Pancreas (tissue), 10 donors: ENCODE data around the gene PLXDC2. TPM values are rescaled to one million over a fixed set of nuclear protein-coding genes. Genes with fewer than 3 reads are reported as not detected.
"Not testable (repeated sequence)": the region's sequence is repeated elsewhere in the genome, so short reads cannot be mapped to it uniquely, and the experiment has no call there.

Experiments
- ATAC-seq, 4 donors: fragments of 200-7000 bp; cut with Tn5 transposase; one replicate each; pipeline versions ENCODE4 v1.8.0 to v1.9.1; 2020; ENCODE audit warnings: mild to moderate bottlenecking in 4 of 4, moderate library complexity in 4 of 4
- DNase-seq, 6 donors: peaks; one replicate each; pipeline ENCODE4 v3.0.0-alpha.2; 2020
- FAIRE-seq: peaks from 2 replicates; lab custom pipeline; 2012; peaks lifted over from hg19 to GRCh38; lab: Jason Lieb, UNC
- H3K27ac ChIP-seq, 4 donors: fragments of 200-600 bp; sonication (generic); 1 replicate in 3 of 4; 2 replicates in 1 of 4; pipeline versions ENCODE4 v1.5.0 to v1.8.0; 2020
- H3K27me3 ChIP-seq, 4 donors: fragments of 200-600 bp; one replicate each; pipeline ENCODE4 v1.8.0; 2021
- H3K36me3 ChIP-seq, 3 donors: fragments of 200-600 bp; sonication (generic) in 1 of 3; one replicate each; pipeline versions ENCODE4 v1.5.0 to v1.8.0; 2020 to 2021
- H3K4me1 ChIP-seq, 3 donors: fragments of 200-600 bp; one replicate each; pipeline ENCODE4 v1.8.0; 2021
- H3K4me3 ChIP-seq, 4 donors: fragments of 200-600 bp; sonication (generic) in 2 of 4; one replicate each; pipeline versions ENCODE4 v1.5.0 to v1.8.0; 2020 to 2021
- H3K9me3 ChIP-seq, 4 donors: fragments of 200-600 bp; one replicate each; pipeline ENCODE4 v1.8.0; 2021
- CTCF ChIP-seq, 4 donors: fragments of 200-600 bp; sonication (generic) in 3 of 4; IDR thresholded peaks; one replicate each; pipeline versions ENCODE4 v1.5.0 to v1.8.0; 2021; ENCODE audit warnings: antibody characterized with exemption in 4 of 4
- WGBS, 2 donors: extraction: QIAGEN DNeasy Blood & Tissue Kit; methylation state at CpG; one replicate each; pipeline ENCODE4 v1.1.7; 2013; 5-methylcytosine and 5-hydroxymethylcytosine counted together
- intact Hi-C, 3 donors: fragments of 100-400 bp; cut with DNase I; formaldehyde crosslinking; loops; one replicate each; pipeline versions ENCODE4 v1.11.1 to v1.14.2; 2022
- polyA plus RNA-seq, 2 donors: library from polyadenylated mRNA; stranded (reverse); fragments of 200-250 nt; gene quantifications; one replicate each; pipeline ENCODE4 v1.2.3, GENCODE V29; 2013
- total RNA-seq, 6 donors: library from RNA; stranded (reverse); fragmentation: NEBNext Ultra II Directional in 4 of 6; extraction: Animal tissue kit (Norgen Biotek cat#: 25700) in 4 of 6; gene quantifications; one replicate each; pipeline versions ENCODE4 v1.2.1 to v1.2.4, GENCODE V29; 2021 to 2023
- donor health status: healthy with polysubstance abuse.
- donor health status: DM: no; HTN: no; CAD: no; lungs with moderate emphysema.
- donor health status: DM: no; HTN: no; CAD: no.
- donor health status: control.
- donor health status: control.
- donor health status: Bipolar disorder and iron deficiency.
- donor health status: DM: yes; HTN: yes; CAD: no.
- donor health status: DM: no; HTN: no; CAD: no.
- donor health status: DM: no; HTN: no; CAD: no.
- donor health status: DM: yes; HTN: yes; CAD: no.

Gene PLXDC2
- total and polyA plus RNA-seq, 8 donors: 1.5 to 48.5 (median 4.3) TPM

GRCh38 chr10:20181434-20181833, 365.2 kb downstream of the PLXDC2 start:
- DNase-seq (no peak), ATAC-seq (no peak), FAIRE-seq (no peak)
- Histone ChIP-seq H3K36me3 (no peaks in the 10 kb centered on the region), H3K4me1 (no peaks in the 10 kb centered on the region), H3K27ac (no peak overlapping the region), H3K9me3 (no peaks in the 10 kb centered on the region), H3K27me3 (no peaks in the 10 kb centered on the region), H3K4me3 (no peak overlapping the region)
- intact Hi-C loops: no loop called here
- TF ChIP-seq CTCF (IDR thresholded peaks at IDR 0.05): no peak
- 34 to 39% methylated on average over 5 of the region's 5 CpGs for WGBS, 2 donors

GRCh38 chr10:20185116-20185515, 368.9 kb downstream of the PLXDC2 start:
- Histone ChIP-seq H3K36me3 (no peaks in the 10 kb centered on the region), H3K27me3 (no peaks in the 10 kb centered on the region), H3K4me1 (no peaks in the 10 kb centered on the region), H3K27ac (no peak overlapping the region), H3K4me3 (no peak overlapping the region), H3K9me3 (no peaks in the 10 kb centered on the region)
- FAIRE-seq (no peak), ATAC-seq (no peak), DNase-seq (no peak)
- intact Hi-C loops: no loop called here
- no peak for TF ChIP-seq CTCF (IDR thresholded peaks at IDR 0.05)

- H3K36me3 ChIP-seq, H3K4me1 ChIP-seq, intact Hi-C loops, DNase-seq, H3K4me3 ChIP-seq, H3K9me3 ChIP-seq, FAIRE-seq, H3K27ac ChIP-seq, ATAC-seq, H3K27me3 ChIP-seq: not testable (repeated sequence)
- 53 to 54% methylated on average over 3 of the region's 3 CpGs for WGBS, 2 donors
Measured at GRCh38 chr10:20191392-20191791, 375.2 kb downstream of the PLXDC2 start.

- no peak overlapping the region for H3K4me3 ChIP-seq
- H3K9me3 ChIP-seq: no peaks in the 10 kb centered on the region
- DNase-seq (no peak), ATAC-seq (no peak), FAIRE-seq (no peak)
- intact Hi-C loops: no loop called here
- 70 to 73% methylated on average over 6 of the region's 6 CpGs for WGBS, 2 donors
- no peaks in the 10 kb centered on the region for H3K27me3 ChIP-seq
- no peaks in the 10 kb centered on the region for H3K4me1 ChIP-seq
- no peak overlapping the region for H3K27ac ChIP-seq
- H3K36me3 ChIP-seq: no peaks in the 10 kb centered on the region
- no peak for TF ChIP-seq CTCF (IDR thresholded peaks at IDR 0.05)
Measured at GRCh38 chr10:20195076-20195475, 378.8 kb downstream of the PLXDC2 start.

GRCh38 chr10:20200758-20201157, 384.5 kb downstream of the PLXDC2 start:
- H3K9me3 ChIP-seq: no peaks in the 10 kb centered on the region
- WGBS, 2 donors: 66 to 83% methylated on average over 1 of the region's 1 CpG
- TF ChIP-seq CTCF (IDR thresholded peaks at IDR 0.05): no peak
- no peaks in the 10 kb centered on the region for H3K27me3 ChIP-seq
- ATAC-seq (no peak), FAIRE-seq (no peak), DNase-seq (no peak)
- intact Hi-C loops: no loop called here
- H3K36me3 ChIP-seq: no peaks in the 10 kb centered on the region
- no peak overlapping the region for H3K27ac ChIP-seq
- no peak overlapping the region for H3K4me3 ChIP-seq
- no peaks in the 10 kb centered on the region for H3K4me1 ChIP-seq

- Histone ChIP-seq H3K9me3 (no peaks in the 10 kb centered on the region), H3K27ac (no peak overlapping the region), H3K36me3 (no peaks in the 10 kb centered on the region), H3K27me3 (no peaks in the 10 kb centered on the region), H3K4me3 (no peak overlapping the region), H3K4me1 (no peaks in the 10 kb centered on the region)
- 71 to 80% methylated on average over 4 of the region's 4 CpGs for WGBS, 2 donors
- TF ChIP-seq CTCF (IDR thresholded peaks at IDR 0.05): no peak
- ATAC-seq (no peak), FAIRE-seq (no peak), DNase-seq (no peak)
- intact Hi-C loops: no loop called here
Measured at GRCh38 chr10:20202337-20202736, 386.1 kb downstream of the PLXDC2 start.
